ENCODE results near the gene VWA5B2. TPM values are rescaled to one million over a fixed set of nuclear protein-coding genes. Genes with fewer than 3 reads are reported as not detected.

The VWA5B2 gene
- total RNA-seq, 1 experiment from 2014 or later: 1.6 TPM

DNA sequence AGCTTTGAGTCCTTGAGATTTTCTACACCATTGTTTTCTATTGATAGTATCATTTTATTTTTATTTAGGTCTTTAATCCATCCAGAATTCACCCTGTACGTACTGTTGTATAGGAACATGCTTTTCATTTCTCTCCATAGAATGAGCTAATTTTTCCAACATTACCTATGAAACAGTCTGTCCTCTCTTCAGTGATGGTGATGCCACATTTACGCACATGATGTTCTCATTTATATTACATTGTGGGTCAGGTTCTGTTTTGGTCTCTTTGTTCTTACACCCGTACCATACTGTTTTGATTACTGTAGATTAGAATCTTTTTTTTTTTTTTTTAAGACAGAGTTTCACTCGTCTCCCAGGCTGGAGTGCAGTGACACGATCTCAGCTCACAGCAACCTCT is 17.7 kb upstream of the VWA5B2 start:
- BruUV-seq (replicated peaks): no TSS peak
- DNase-seq: no peak
- Mint-ChIP-seq H3K4me3 (ENCODE audit: unreplicated experiment) (no peak overlapping the region), H3K36me3 (ENCODE audit: insufficient read depth, unreplicated experiment) (no peaks in the 10 kb centered on the region), H3K27me3 (ENCODE audit: insufficient read depth, unreplicated experiment) (peaks cover 9% of the 10 kb centered on the region), H3K4me1 (ENCODE audit: low read depth, unreplicated experiment) (no peaks in the 10 kb centered on the region), H3K9me3 (ENCODE audit: unreplicated experiment) (no peaks in the 10 kb centered on the region), H3K27ac (ENCODE audit: unreplicated experiment) (no peak overlapping the region)
- H3K27me3 ChIP-seq (replicated peaks; ENCODE audit: control insufficient read depth, insufficient read depth, low read length): no peaks in the 10 kb centered on the region
- TF ChIP-seq, protein P1, sequence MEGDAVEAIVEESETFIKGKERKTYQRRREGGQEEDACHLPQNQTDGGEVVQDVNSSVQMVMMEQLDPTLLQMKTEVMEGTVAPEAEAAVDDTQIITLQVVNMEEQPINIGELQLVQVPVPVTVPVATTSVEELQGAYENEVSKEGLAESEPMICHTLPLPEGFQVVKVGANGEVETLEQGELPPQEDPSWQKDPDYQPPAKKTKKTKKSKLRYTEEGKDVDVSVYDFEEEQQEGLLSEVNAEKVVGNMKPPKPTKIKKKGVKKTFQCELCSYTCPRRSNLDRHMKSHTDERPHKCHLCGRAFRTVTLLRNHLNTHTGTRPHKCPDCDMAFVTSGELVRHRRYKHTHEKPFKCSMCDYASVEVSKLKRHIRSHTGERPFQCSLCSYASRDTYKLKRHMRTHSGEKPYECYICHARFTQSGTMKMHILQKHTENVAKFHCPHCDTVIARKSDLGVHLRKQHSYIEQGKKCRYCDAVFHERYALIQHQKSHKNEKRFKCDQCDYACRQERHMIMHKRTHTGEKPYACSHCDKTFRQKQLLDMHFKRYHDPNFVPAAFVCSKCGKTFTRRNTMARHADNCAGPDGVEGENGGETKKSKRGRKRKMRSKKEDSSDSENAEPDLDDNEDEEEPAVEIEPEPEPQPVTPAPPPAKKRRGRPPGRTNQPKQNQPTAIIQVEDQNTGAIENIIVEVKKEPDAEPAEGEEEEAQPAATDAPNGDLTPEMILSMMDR (IDR thresholded peaks at IDR 0.05; ENCODE audit: insufficient read depth in 1 of 2, low read depth in 1 of 2, low read length in 1 of 2, severe bottlenecking in 1 of 2, unreplicated experiment in 1 of 2): no peak
- ChIA-PET POLR2A (no interaction called here), CTCF (interaction anchor here (1.2 kb wide), 1 partner anchor 16 kb away, joined by 3 read pairs; no protein-coding TSS in a partner anchor)
- H3K4me1 ChIP-seq: no peaks in the 10 kb centered on the region
- intact Hi-C loops (cut with micrococcal nuclease; ENCODE audit: unreplicated experiment): no loop called here
- H3K9me3 ChIP-seq: no peaks in the 10 kb centered on the region
- no peak overlapping the region for H3K4me3 ChIP-seq (ENCODE audit: low read depth, low read length)
- H3K36me3 ChIP-seq (ENCODE audit: control insufficient read depth, insufficient read depth, low read length): no peaks in the 10 kb centered on the region

DNA sequence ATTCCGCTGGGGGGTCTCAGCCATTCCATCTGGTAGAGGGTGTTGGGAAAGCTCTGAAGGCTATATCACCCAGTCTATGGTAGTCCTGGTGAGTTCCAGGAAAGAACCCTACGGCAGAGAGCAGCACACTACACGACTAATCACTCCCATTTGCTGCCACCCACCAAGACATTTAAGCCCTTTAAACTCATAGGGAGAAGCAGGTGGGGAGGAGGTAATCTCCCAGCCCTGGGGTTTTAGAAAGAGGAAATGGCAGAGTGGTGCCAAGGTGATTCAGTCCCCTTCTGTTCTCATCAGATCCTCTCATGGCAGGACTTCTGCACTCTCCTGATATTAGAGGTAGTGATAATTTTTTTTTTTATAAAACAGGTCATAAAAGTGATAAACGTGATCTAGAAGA is 10.6 kb upstream of the VWA5B2 start:
- Histone ChIP-seq H3K27me3 (replicated peaks; ENCODE audit: control insufficient read depth, insufficient read depth, low read length) (no peaks in the 10 kb centered on the region), H3K4me1 (no peaks in the 10 kb centered on the region), H3K9me3 (no peaks in the 10 kb centered on the region), H3K4me3 (ENCODE audit: low read depth, low read length) (no peak overlapping the region), H3K36me3 (ENCODE audit: control insufficient read depth, insufficient read depth, low read length) (no peaks in the 10 kb centered on the region)
- Mint-ChIP-seq H3K9me3 (ENCODE audit: unreplicated experiment) (no peaks in the 10 kb centered on the region), H3K4me3 (ENCODE audit: unreplicated experiment) (no peak overlapping the region), H3K27me3 (ENCODE audit: insufficient read depth, unreplicated experiment) (peaks cover 7% of the 10 kb centered on the region), H3K4me1 (ENCODE audit: low read depth, unreplicated experiment) (no peaks in the 10 kb centered on the region), H3K27ac (ENCODE audit: unreplicated experiment) (no peak overlapping the region), H3K36me3 (ENCODE audit: insufficient read depth, unreplicated experiment) (no peaks in the 10 kb centered on the region)
- ChIA-PET CTCF (interaction anchor here (0.6 kb wide), 1 partner anchor 9 kb away, joined by 3 read pairs; no protein-coding TSS in a partner anchor), POLR2A (interaction anchor here (0.6 kb wide), 1 partner anchor 582 kb away, joined by 3 read pairs; no protein-coding TSS in a partner anchor)
- intact Hi-C loops (cut with micrococcal nuclease; ENCODE audit: unreplicated experiment): no loop called here
- no TSS peak for BruUV-seq (replicated peaks)
- DNase-seq: no peak
- TF ChIP-seq, protein P1 (IDR thresholded peaks at IDR 0.05; ENCODE audit: insufficient read depth in 1 of 2, low read depth in 1 of 2, low read length in 1 of 2, severe bottlenecking in 1 of 2, unreplicated experiment in 1 of 2): no peak

DNA sequence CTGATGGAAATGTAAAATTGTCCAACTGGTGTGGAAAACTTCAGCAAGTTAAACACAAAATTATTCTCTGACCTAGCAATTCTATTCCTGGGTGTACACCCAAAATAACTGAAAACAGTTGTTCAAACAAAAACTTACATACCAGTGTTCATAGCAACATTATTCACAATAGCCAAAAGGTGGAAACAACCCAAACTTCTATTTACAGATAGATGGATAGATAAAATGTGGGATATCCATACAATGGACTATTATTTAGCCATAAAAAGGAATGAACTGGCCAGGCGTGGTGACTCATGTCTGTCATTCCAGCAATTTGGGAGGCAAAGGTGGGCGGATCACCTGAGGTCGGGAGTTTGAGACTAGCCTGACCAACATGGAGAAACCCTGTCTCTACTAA is 6.9 kb upstream of the VWA5B2 start:
- Histone ChIP-seq H3K4me3 (ENCODE audit: low read depth, low read length) (no peak overlapping the region), H3K9me3 (no peaks in the 10 kb centered on the region), H3K27me3 (replicated peaks; ENCODE audit: control insufficient read depth, insufficient read depth, low read length) (no peaks in the 10 kb centered on the region; the same call in 1 of the 2 replicates), H3K4me1 (no peaks in the 10 kb centered on the region), H3K36me3 (ENCODE audit: control insufficient read depth, insufficient read depth, low read length) (no peaks in the 10 kb centered on the region)
- CTCF ChIA-PET: interaction anchor here (0.6 kb wide), 1 partner anchor 132 kb away, joined by 3 read pairs; no protein-coding TSS in a partner anchor
- Mint-ChIP-seq H3K27ac (ENCODE audit: unreplicated experiment) (no peak overlapping the region), H3K4me3 (ENCODE audit: unreplicated experiment) (no peak overlapping the region), H3K27me3 (ENCODE audit: insufficient read depth, unreplicated experiment) (peaks cover 12% of the 10 kb centered on the region), H3K9me3 (ENCODE audit: unreplicated experiment) (no peaks in the 10 kb centered on the region), H3K4me1 (ENCODE audit: low read depth, unreplicated experiment) (no peaks in the 10 kb centered on the region), H3K36me3 (ENCODE audit: insufficient read depth, unreplicated experiment) (no peaks in the 10 kb centered on the region)
- intact Hi-C loops (cut with micrococcal nuclease; ENCODE audit: unreplicated experiment): no loop called here
- TF ChIP-seq, protein P1 (IDR thresholded peaks at IDR 0.05; ENCODE audit: insufficient read depth in 1 of 2, low read depth in 1 of 2, low read length in 1 of 2, severe bottlenecking in 1 of 2, unreplicated experiment in 1 of 2): no peak
- no peak for DNase-seq
- POLR2A ChIA-PET: no interaction called here
- no TSS peak for BruUV-seq (replicated peaks)
